Activated CD8-positive, alpha-beta memory T cell treated with anti-CD3 and anti-CD28 coated beads for 36 hours (primary cell): ENCODE data around the gene ARFGEF2. TPM values are rescaled to one million over a fixed set of nuclear protein-coding genes. Genes with fewer than 3 reads are reported as not detected.
"Not testable (repeated sequence)": the region's sequence is repeated elsewhere in the genome, so short reads cannot be mapped to it uniquely, and the experiment has no call there.

ENCODE experiments used
- CTCF ChIA-PET: fragments of 350-600 bp; sonication (Branson Sonifier 250); formaldehyde crosslinking; loops from one replicate; lab custom pipeline; 2021; ENCODE audit warnings: antibody characterized with exemption; lab: Charles Lee
- POLR2A ChIA-PET: fragments of 350-600 bp; sonication (Branson Sonifier 250); formaldehyde crosslinking; loops from one replicate; lab custom pipeline; 2021; ENCODE audit warnings: antibody characterized with exemption; lab: Charles Lee
- total RNA-seq, 2 experiments: library from RNA; stranded (reverse); gene quantifications; one replicate each; pipeline ENCODE4 v1.2.3, GENCODE V29; 2021

ARFGEF2 gene
- total RNA-seq = 10 to 100 TPM; 34.2 to 35.3 TPM

DNA sequence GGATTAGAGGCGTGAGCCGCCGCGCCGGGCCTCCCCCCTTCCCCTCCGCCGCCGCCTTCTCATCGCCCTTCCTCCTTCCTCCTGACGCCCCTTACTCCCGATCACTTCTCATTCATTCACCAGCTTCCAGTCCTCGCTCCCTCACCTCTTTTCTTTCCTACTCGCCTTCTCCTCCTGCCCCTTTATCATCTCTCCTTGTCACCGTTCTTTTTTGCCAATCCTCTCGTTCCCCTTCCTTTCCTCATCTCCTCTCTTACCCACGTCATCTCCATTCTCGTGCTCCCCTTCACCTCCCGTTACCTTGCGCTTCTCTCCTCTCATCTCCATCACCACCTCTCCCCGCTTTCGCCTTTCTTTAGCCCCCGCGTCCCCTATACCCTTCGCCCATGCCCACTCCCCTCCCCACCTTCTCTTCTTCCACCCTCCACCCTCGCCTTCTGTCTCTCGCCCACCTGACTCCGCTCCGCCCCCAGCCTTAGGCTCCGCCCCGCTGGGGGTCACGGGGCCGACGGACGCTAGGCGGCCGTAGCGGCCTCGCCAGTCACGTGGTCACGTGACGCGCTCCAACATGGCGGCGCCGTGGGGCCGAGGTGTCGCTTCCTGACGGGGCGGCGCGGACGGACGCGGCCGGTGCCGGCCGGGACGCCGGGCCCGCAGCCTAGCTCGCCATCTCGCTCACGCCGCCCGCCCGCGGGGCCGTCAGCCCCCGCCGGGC lies at the start of gene ARFGEF2:
TSS of gene ARFGEF2 (plus strand) at position 544 of the 715 bp plus-strand sequence. CDS start 179 bp downstream, outside the sequence.
- ChIA-PET POLR2A (interaction anchor here (0.7 to 0.8 kb wide), 3 partner anchors 17 to 116 kb away, joined by 3 to 4 read pairs (median 3); no protein-coding TSS in a partner anchor), CTCF (interaction anchor here (1.0 to 1.8 kb wide), 2 partner anchors 11 to 264 kb away, joined by 3 to 6 read pairs; no protein-coding TSS in a partner anchor)

- ChIA-PET POLR2A (interaction anchor here (0.6 kb wide), 1 partner anchor 28 kb away, joined by 3 read pairs; no protein-coding TSS in a partner anchor), CTCF (interaction anchor here (1.0 to 1.4 kb wide), 2 partner anchors 29 to 218 kb away, joined by 3 to 4 read pairs; no protein-coding TSS in a partner anchor)
Observed at GRCh38 chr20:48875233-48875913, 46.1 kb upstream of the ARFGEF2 start.

DNA sequence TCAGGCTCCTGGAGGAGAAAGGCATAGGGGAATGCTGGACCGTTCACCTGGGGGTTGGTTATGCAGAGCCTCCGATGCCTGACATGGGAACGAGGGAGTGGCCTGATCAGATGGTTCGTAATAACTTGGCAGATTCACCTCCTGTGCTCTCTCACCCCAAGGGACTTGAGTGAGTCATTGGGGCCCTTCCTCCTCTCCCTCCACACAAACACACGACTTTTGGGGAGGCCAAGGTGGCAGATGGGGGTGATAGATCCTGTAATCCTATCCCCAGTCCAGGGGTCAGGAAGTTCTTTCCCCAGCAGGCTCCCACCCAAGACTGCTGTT lies 45.6 kb upstream of the ARFGEF2 start:
- POLR2A ChIA-PET = interaction anchor here (0.6 kb wide), 1 partner anchor 28 kb away, joined by 3 read pairs; no protein-coding TSS in a partner anchor
- CTCF ChIA-PET = interaction anchor here (1.0 to 1.4 kb wide), 2 partner anchors 29 to 218 kb away, joined by 3 to 4 read pairs; no protein-coding TSS in a partner anchor

DNA sequence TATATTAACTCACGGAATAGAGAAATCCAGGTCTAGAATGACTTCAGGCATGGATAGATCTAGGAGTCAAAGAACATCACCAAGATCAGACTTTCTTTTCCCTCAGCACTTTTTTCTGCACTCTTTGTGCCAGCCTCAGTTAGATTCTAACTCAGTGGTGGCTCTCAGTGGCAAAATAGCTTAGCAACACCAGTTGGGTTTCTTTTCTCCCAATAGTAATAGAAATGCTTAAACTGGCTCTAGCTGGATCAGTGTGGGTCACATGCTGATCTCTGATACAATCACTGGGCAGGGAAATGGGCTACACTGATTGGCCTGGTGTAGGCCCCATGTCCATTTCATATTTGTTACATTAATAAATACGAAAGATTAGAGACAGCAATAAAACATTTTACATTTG lies 44.2 kb upstream of the ARFGEF2 start:
- CTCF ChIA-PET = interaction anchor here (0.6 kb wide), 1 partner anchor 28 kb away, joined by 3 read pairs; no protein-coding TSS in a partner anchor
- POLR2A ChIA-PET = no interaction called here

DNA sequence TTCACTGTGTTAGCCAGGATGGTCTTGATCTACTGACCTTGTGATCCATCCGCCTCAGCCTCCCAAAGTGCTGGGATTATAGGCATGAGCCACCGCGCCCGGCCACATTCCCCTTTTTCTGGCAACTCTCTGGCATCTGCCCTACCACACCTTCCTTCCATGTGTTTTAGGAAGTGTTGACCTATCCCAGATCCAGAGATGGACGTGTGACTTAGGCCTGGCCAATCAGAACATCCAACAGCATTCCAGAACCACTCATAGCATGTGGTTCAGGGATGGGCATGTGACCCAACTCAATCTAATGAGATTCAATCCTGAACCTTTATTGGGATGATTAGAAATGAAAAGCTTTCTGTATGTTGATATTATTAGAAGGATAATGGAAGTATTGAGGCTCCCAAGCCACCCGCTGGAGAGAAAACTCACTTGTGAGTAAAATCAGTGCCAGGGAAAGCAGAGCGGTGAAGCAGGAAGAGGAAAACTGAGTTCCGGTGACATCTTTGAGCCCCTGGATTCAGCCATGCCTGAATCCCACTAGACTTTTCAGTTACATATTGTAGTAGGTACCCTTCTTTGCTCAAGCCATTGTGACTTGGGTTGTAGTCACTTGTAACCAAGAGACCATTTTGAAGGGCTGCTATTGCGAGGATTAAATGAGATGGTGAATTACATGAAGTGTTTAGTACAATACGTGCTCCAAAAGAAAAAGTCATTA lies 42.8 kb upstream of the ARFGEF2 start:
- POLR2A ChIA-PET = no interaction called here
- CTCF ChIA-PET = interaction anchor here (0.6 kb wide), 1 partner anchor 376 kb away, joined by 3 read pairs; no protein-coding TSS in a partner anchor

DNA sequence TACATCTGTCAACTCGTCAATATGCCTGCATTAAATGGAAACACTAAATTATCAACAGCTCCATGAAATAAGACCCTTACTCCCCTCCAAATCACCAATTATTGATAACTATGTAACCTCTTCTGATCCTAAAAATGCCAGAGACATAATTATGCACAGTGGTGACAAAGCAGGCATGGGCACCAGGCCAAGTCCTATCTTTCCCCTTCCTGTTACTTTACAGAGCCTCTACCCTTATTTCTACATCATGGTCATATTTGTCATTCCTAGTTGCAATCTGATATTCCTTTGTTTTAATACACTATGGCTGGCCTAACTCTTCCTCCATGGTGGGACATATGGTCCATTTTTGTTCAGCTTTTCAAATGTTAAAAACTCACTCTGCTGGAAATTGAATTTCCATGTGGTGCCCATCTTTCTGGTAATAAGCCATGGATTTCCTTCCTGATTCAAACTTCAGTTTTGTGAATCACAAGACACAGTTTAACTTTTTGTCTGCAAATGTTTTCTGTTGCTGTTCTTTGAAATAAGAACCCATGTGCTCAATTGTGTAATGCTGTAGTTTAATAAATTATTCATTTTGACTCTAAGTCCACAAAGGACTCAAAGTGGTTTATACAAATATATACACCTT lies 41.8 kb upstream of the ARFGEF2 start:
- CTCF ChIA-PET = interaction anchor here (0.6 to 1.5 kb wide), 2 partner anchors 9 to 375 kb away, joined by 3 to 4 read pairs; no protein-coding TSS in a partner anchor

DNA sequence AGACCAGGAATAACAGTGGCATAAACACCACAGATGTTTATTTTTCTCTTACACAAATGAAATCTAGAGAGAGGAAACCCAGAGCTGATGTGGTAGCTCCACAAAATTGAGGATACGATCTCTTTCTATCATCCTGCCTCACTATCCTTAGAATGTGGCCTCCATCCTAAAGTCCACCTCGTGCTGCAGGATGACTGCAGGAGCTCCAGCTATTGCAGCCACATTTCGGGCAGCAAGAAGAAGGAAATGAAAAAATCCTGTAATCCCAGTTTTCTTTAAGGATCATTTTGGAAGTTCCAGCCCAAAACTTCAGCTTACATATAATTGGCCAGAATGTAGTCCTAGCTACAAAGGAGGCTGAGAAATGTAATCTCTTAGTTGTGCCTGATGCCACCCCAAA lies 41.2 kb upstream of the ARFGEF2 start:
- CTCF ChIA-PET = interaction anchor here (1.5 kb wide), 1 partner anchor 8 kb away, joined by 4 read pairs; no protein-coding TSS in a partner anchor
- POLR2A ChIA-PET = no interaction called here

More for the DNA sequence above, 41.8 kb upstream of the ARFGEF2 start:
- POLR2A ChIA-PET = no interaction called here

DNA sequence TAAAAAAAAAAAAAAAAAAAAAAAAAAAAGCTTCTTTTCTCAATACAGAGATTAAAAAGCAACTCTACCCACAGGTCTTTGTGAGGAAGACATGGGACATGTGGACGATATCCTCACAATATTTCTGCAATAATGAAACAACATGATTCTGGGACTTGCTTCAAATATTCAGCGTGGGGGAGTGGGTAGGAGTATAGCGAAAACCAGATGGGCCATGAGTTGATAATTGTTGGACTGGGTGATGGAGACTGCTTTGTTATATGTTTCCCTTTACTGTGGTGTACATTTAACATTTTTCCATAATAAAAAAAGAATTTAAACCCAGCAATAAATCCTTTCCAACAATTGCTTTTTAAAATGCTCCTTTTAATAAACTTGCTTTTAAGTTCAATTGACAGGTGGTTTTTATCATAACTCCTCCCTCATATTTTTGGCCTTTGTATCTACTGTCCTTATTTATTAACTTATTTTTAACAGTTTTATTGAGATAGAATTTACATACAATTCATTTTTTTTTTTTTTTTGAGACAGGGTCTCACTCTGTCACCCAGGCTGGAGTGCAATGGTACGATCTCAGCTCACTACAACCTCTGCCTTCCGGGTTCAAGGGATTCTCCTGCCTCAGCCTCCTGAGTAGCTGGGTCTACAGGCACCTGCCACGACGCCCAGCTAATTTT lies 40.4 kb upstream of the ARFGEF2 start:
- ChIA-PET CTCF (interaction anchor here (0.6 to 1.5 kb wide), 2 partner anchors 8 to 71 kb away, joined by 3 to 4 read pairs; no protein-coding TSS in a partner anchor), POLR2A (no interaction called here)

- CTCF ChIA-PET = no interaction called here
- POLR2A ChIA-PET = no interaction called here
Observed at GRCh38 chr20:48885237-48885636, 36.3 kb upstream of the ARFGEF2 start.

DNA sequence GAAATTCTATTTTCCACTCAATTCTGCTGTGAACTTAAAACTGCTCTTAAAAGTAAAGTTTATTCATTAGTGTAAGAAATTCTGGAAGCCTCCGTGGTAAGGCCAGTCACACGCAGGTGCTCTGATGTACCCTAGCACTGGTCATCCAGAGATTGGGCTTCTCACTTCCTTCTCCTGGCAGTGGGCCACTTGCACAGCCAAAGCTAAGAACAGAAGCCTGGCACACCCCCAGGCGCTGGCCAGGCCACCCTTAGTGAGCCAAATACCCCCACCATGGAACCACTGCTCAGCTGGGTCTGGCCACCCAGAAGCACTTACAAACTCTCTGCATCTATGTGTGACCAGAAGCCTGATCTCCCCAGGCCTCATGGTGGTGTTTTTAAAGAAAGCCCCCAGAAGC lies 35.3 kb upstream of the ARFGEF2 start:
- ChIA-PET POLR2A (no interaction called here), CTCF (interaction anchor here (0.6 to 1.2 kb wide), 2 partner anchors 13 to 18 kb away, joined by 3 read pairs; no protein-coding TSS in a partner anchor)

DNA sequence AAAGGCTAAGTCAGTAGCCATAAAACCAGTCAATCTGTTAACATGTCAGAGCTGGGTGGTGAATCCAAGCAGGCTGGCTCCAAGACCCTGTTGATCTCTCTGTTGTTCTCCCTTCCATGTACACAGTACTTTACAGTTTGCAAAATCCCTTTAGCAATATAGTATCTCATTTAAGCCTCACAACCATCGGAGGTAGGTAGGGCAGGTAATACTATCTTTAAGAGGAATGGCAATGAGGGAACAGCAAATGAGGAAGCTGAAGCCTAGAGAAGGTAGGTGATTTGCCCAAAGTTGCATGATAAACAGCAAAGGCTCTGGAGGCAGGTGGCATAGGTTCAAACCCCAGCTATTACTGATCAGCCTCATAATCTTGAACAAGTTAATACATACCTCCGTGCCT lies 34.7 kb upstream of the ARFGEF2 start:
- POLR2A ChIA-PET = no interaction called here

DNA sequence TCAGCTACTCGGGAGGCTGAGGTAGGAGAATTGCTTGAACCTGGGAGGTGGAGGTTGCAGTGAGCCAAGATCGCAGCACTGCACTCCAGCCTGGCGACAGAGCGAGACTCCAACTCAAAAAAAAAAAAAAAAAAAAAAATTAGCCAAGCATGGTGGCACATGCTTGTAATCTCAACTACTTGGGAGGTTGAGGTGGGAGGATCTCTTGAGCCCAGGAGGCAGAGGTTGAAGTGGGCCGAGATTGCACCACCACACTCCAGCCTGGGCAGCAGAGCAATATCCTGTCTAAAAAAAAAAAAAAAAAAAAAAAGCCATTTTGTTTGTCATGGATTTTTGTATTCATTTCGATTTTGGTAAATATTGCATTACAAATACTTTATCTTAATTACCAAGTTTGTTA lies 33.0 kb upstream of the ARFGEF2 start:
- CTCF ChIA-PET = interaction anchor here (0.7 to 1.5 kb wide), 2 partner anchors 8 to 18 kb away, joined by 3 to 4 read pairs; no protein-coding TSS in a partner anchor
- POLR2A ChIA-PET = not testable (repeated sequence)

More for the DNA sequence above, 34.7 kb upstream of the ARFGEF2 start:
- CTCF ChIA-PET = interaction anchor here (1.2 kb wide), 1 partner anchor 13 kb away, joined by 3 read pairs; no protein-coding TSS in a partner anchor

- ChIA-PET CTCF (interaction anchor here (0.6 to 1.5 kb wide), 3 partner anchors 9 to 94 kb away, joined by 3 to 4 read pairs (median 3); no protein-coding TSS in a partner anchor), POLR2A (interaction anchor here (0.6 kb wide), 1 partner anchor 13 kb away, joined by 11 read pairs; no protein-coding TSS in a partner anchor)
Observed at GRCh38 chr20:48889140-48889790, 32.2 kb upstream of the ARFGEF2 start.

DNA sequence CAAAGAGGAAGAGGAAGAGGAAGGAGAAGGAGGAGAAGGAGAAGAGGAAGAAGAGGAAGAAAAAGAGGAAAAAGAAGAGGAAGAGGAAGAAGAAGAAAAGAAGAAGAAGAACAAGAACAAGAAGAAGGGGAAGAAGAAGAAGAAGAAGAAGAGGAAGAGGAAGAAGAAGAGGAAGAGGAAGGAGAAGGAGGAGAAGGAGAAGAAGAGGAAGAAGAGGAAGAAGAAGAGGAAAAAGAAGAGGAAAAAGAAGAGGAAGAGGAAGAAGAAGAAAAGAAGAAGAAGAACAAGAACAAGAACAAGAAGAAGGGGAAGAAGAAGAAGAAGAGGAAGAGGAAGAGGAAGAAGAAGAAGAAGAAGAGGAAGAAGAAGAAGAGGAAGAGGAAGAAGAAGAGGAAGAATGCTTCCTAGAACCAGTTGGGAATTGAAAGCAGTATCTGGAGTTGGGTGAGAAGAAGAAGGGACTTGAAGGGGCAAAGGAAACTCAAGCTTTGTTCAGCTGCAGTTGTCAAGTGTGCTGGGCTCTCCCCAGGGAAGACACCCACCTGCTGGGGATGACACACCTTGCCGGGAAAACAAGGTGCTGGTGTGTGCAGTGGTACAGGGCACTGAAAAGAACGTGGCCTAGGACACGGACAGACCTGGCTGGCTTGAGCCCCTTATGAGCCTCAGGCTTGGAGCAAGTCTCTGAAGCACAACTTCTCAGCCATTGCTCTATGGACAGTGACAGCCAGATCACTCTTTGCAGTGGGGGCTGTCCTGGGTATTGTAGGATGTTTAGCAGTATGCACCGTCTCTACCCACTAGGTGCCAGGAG lies 30.1 kb upstream of the ARFGEF2 start:
- POLR2A ChIA-PET = no interaction called here
- CTCF ChIA-PET = no interaction called here

DNA sequence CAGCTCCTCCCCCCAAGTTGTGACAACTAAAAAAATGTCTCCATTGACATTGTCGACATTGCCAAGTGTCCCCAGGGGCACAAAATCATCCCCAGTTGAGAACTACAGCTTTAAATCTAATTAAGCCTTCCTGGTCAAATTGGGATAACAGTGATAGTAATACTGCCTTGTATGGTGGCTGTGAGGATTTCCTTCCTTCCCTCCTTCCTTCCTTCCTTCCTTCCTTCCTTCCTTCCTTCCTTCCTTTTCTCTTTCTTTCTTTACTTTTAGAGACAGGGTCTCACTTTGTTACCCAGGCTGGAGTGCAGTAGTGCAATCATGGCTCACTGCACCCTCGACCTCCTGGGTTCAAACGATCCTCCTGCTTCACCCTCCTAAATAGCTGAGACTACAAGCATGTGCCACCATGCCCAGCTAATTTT lies 29.5 kb upstream of the ARFGEF2 start:
- ChIA-PET CTCF (no interaction called here), POLR2A (no interaction called here)

- CTCF ChIA-PET = interaction anchor here (1.3 to 1.4 kb wide), 2 partner anchors 12 to 235 kb away, joined by 4 read pairs; no protein-coding TSS in a partner anchor
- POLR2A ChIA-PET = no interaction called here
Observed at GRCh38 chr20:48892891-48893290, 28.6 kb upstream of the ARFGEF2 start.
